NCI-H82 treated with DMSO at 0.1 percent for 48 hours (cell line): ENCODE data around the gene EXOC7.
"Not testable (repeated sequence)": the region's sequence is repeated elsewhere in the genome, so short reads cannot be mapped to it uniquely, and the experiment has no call there.

ENCODE experiments used
- DNase-seq: peaks from one replicate; lab custom pipeline; 2025; ENCODE audit not compliant: unreplicated experiment; lab: John Stamatoyannopoulos, UW

The EXOC7 gene

GRCh38 chr17:76044475-76045007, 59.0 kb downstream of the EXOC7 start:
- DNase-seq: not testable (repeated sequence)

- DNase-seq: not testable (repeated sequence)
Observed at GRCh38 chr17:76042868-76043267, 60.7 kb downstream of the EXOC7 start.

- no peak for DNase-seq
Observed at GRCh38 chr17:76040376-76040775, 63.2 kb downstream of the EXOC7 start.

- DNase-seq: no peak
Observed at GRCh38 chr17:76039121-76039520, 64.5 kb downstream of the EXOC7 start.

- DNase-seq: no peak
Observed at GRCh38 chr17:76038050-76038449, 65.5 kb downstream of the EXOC7 start.

- DNase-seq: no peak
Observed at GRCh38 chr17:76036497-76037261, 66.9 kb downstream of the EXOC7 start.

- DNase-seq: no peak
Observed at GRCh38 chr17:76034428-76035350, 68.9 kb downstream of the EXOC7 start.

GRCh38 chr17:76033139-76033538, 70.4 kb downstream of the EXOC7 start:
- no peak for DNase-seq

GRCh38 chr17:76032780-76033108, 70.8 kb downstream of the EXOC7 start:
- no peak for DNase-seq

GRCh38 chr17:76032073-76032779, 71.4 kb downstream of the EXOC7 start:
- DNase-seq: no peak
